Activated naive CD8-positive, alpha-beta T cell treated with anti-CD3 and anti-CD28 coated beads, Interleukin-2, amount 50 U/mL, for 16 hours (primary cell): ENCODE measurements around the gene FAM216A.

Source experiments
- DNase-seq: peaks from one replicate; pipeline ENCODE4 v3.0.0-alpha.2; 2020; ENCODE audit warnings: low read depth, low spot score

The FAM216A gene

DNA sequence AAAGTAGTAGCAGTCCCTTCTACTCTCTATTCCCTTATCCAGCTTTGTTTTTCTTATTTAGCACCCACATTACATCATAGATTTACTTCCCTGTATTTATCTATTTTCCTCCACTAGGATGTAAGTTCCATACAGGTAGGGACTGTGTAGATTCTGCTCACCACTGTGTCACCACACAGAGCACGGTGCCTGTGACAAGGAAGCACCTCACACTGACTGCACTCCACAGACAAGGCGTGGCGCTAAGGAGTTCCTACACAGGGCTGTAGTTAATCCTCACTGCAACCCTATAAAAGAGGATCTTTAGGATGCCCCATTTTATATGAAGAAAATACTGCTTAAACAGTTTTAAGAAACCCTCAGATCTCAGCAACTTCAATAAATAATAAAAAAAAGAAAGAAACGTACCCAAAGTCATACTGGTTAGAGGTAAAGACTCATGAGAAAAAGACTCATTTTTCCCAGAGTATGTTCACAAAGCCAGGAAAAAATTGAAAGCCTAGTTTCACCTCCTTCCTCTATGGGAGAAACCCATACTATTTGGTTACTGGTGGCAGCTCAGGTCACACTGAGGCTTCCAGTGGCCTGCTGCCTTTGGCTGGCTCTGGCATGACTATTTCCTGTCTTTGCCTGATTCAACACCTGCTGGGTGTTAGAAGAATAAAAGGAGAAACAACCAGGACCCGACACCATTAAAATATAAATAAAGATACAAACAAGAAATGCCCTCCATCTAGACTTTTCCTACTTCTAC lies 70.4 kb downstream of the FAM216A start:
- no peak for DNase-seq
